ENCODE results near the gene RCC2.

- TF ChIP-seq CTCF (IDR thresholded peaks at IDR 0.05) (no peak), POLR2A (IDR thresholded peaks at IDR 0.05) (no peak)
Observed at GRCh38 chr1:17370618-17371017, 68.9 kb downstream of the RCC2 start.

Data from ovary (tissue), 3 donors.